Testis (tissue), 3 donors: ENCODE results near the gene SPATA7. TPM values are rescaled to one million over a fixed set of nuclear protein-coding genes. Genes with fewer than 3 reads are reported as not detected.

Experiments used
- DNase-seq: peaks from one replicate; pipeline ENCODE4 v3.0.0-alpha.2; 2019
- H3K27ac ChIP-seq, 2 donors: fragments of 200-600 bp; sonication (generic); one replicate each; pipeline ENCODE4 v1.5.1; 2019
- H3K27me3 ChIP-seq: fragments of 200-600 bp; sonication (generic); one replicate; pipeline ENCODE4 v1.5.1; 2019
- H3K36me3 ChIP-seq: fragments of 200-600 bp; sonication (generic); one replicate; pipeline ENCODE4 v1.5.1; 2017; ENCODE audit warnings: low read depth; ENCODE audit errors: missing control alignments
- H3K4me1 ChIP-seq: fragments of 200-600 bp; sonication (generic); one replicate; pipeline ENCODE4 v1.5.1; 2019
- H3K4me3 ChIP-seq, 2 donors: fragments of 200-600 bp; sonication (generic); one replicate each; pipeline ENCODE4 v1.5.1; 2017 to 2019
- H3K9me3 ChIP-seq: fragments of 200-600 bp; sonication (generic); one replicate; pipeline ENCODE4 v1.5.1; 2017
- CTCF ChIP-seq, 3 experiments: fragments of 450-650 bp in 2 of 3; fragments of 200-600 bp in 1 of 3; sonication (generic) in 1 of 3; IDR thresholded peaks; one replicate each; pipeline ENCODE4 v1.5.1; 2016 to 2019; ENCODE audit warnings: antibody characterized with exemption in 3 of 3, mild to moderate bottlenecking in 2 of 3, moderate library complexity in 1 of 3
- POLR2A ChIP-seq: fragments of 450-650 bp; IDR thresholded peaks from one replicate; pipeline ENCODE4 v1.6.1; 2017; ENCODE audit warnings: antibody characterized with exemption, mild to moderate bottlenecking, moderate library complexity
- WGBS, 2 donors: methylation state at CpG; one replicate each; pipeline ENCODE4 v1.1.5; 2018; 5-methylcytosine and 5-hydroxymethylcytosine counted together
- intact Hi-C: fragments of 100-400 bp; cut with DNase I; formaldehyde crosslinking; loops from one replicate; pipeline ENCODE4 v1.15.1; 2023; ENCODE audit warnings: low total_unique reads
- polyA plus RNA-seq: library from polyadenylated mRNA; stranded (reverse); fragments of 350-450 nt; fragmentation: Illumina TruSeq; extraction: RNeasy Lipid Tissue Mini Kit (QIAGEN cat#74804); gene quantifications from one replicate; pipeline ENCODE4 v1.2.3, GENCODE V29; 2014; ENCODE audit warnings: low read depth, low replicate concordance; ENCODE audit not compliant: insufficient read depth
- total RNA-seq, 2 donors: library from RNA; depleted of rRNA; stranded (reverse); fragments of >200 nt; gene quantifications; one replicate each; pipeline ENCODE4 v1.2.3, GENCODE V29; 2016

SPATA7 gene
- total and polyA plus RNA-seq, 3 donors from 2014 or later, result 54.8 to 113 (median 87.3) TPM

GRCh38 chr14:88348546-88348945 lies 36.9 kb upstream of the SPATA7 start:
- WGBS, 2 donors, result 68 to 72% methylated on average over 3 of the region's 3 CpGs
- Histone ChIP-seq H3K27ac (no peak overlapping the region), H3K4me1 (no peaks in the 10 kb centered on the region), H3K9me3 (no peaks in the 10 kb centered on the region), H3K36me3 (no peaks in the 10 kb centered on the region), H3K27me3 (no peaks in the 10 kb centered on the region), H3K4me3 (no peak overlapping the region)
- no peak for TF ChIP-seq CTCF (IDR thresholded peaks at IDR 0.05)
- no peak for TF ChIP-seq POLR2A
- intact Hi-C loops, result no loop called here
- DNase-seq, result no peak

- H3K4me1 ChIP-seq, result no peaks in the 10 kb centered on the region
- no peak for DNase-seq
- WGBS, 2 donors, result 68 to 81% methylated on average over 4 of the region's 4 CpGs
Measured at GRCh38 chr14:88351966-88352691, 33.3 kb upstream of the SPATA7 start.

GRCh38 chr14:88352698-88353097 lies 32.8 kb upstream of the SPATA7 start:
- intact Hi-C loops, result no loop called here
- H3K27ac ChIP-seq, result no peak overlapping the region
- H3K4me1 ChIP-seq, result no peaks in the 10 kb centered on the region
- no peaks in the 10 kb centered on the region for H3K36me3 ChIP-seq
- no peak for DNase-seq
- no peaks in the 10 kb centered on the region for H3K9me3 ChIP-seq
- no peak overlapping the region for H3K4me3 ChIP-seq
- TF ChIP-seq CTCF (IDR thresholded peaks at IDR 0.05) (no peak), POLR2A (no peak)
- 53 to 72% methylated on average over 3 of the region's 3 CpGs for WGBS, 2 donors
- H3K27me3 ChIP-seq, result no peaks in the 10 kb centered on the region

More at GRCh38 chr14:88351966-88352691, 33.3 kb upstream of the SPATA7 start:
- H3K27me3 ChIP-seq, result no peaks in the 10 kb centered on the region
- H3K27ac ChIP-seq, result no peak overlapping the region
- intact Hi-C loops, result no loop called here
- no peaks in the 10 kb centered on the region for H3K36me3 ChIP-seq
- H3K4me3 ChIP-seq, result no peak overlapping the region
- no peaks in the 10 kb centered on the region for H3K9me3 ChIP-seq
- TF ChIP-seq CTCF (IDR thresholded peaks at IDR 0.05) (no peak), POLR2A (no peak)

GRCh38 chr14:88354358-88354757 lies 31.1 kb upstream of the SPATA7 start:
- intact Hi-C loops, result no loop called here
- Histone ChIP-seq H3K9me3 (no peaks in the 10 kb centered on the region), H3K27ac (no peak overlapping the region), H3K4me3 (no peak overlapping the region), H3K4me1 (no peaks in the 10 kb centered on the region), H3K36me3 (no peaks in the 10 kb centered on the region), H3K27me3 (no peaks in the 10 kb centered on the region)
- WGBS, 2 donors, result 65 to 84% methylated on average over 3 of the region's 3 CpGs
- no peak for DNase-seq
- TF ChIP-seq CTCF (IDR thresholded peaks at IDR 0.05) (no peak), POLR2A (no peak)

- H3K4me1 ChIP-seq, result no peaks in the 10 kb centered on the region
- no peaks in the 10 kb centered on the region for H3K9me3 ChIP-seq
- no peak overlapping the region for H3K27ac ChIP-seq
- no peak for TF ChIP-seq CTCF (IDR thresholded peaks at IDR 0.05)
- no peak for TF ChIP-seq POLR2A
- intact Hi-C loops, result no loop called here
- H3K36me3 ChIP-seq, result no peaks in the 10 kb centered on the region
- no peak overlapping the region for H3K4me3 ChIP-seq
- DNase-seq, result no peak
- WGBS, 2 donors, result 61 to 62% methylated on average over 2 of the region's 2 CpGs
- H3K27me3 ChIP-seq, result no peaks in the 10 kb centered on the region
Measured at GRCh38 chr14:88359500-88359899, 26.0 kb upstream of the SPATA7 start.
